BJ (cell line): ENCODE results near the gene GALNS. TPM values are rescaled to one million over a fixed set of nuclear protein-coding genes. Genes with fewer than 3 reads are reported as not detected.

Source experiments
- CTCF ChIA-PET: fragments of 350-600 bp; formaldehyde crosslinking; extraction: SDS; loops from one replicate; lab custom pipeline; 2021; ENCODE audit warnings: antibody characterized with exemption, inconsistent platforms; lab: Yijun Ruan, JAX
- POLR2A ChIA-PET: fragments of 300-600 bp; sonication (Branson Sonifier 250); formaldehyde crosslinking; extraction: SDS; loops from one replicate; lab custom pipeline; 2021; ENCODE audit warnings: antibody characterized with exemption; lab: Charles Lee
- DNase-seq: peaks from one replicate; pipeline ENCODE4 v3.0.0-alpha.2; 2011; ENCODE audit warnings: low read depth
- H3K27me3 ChIP-seq: 2 replicates; pipeline ENCODE4 v1.6.0; 2011; ENCODE audit warnings: low read length; ENCODE audit not compliant: control insufficient read depth, insufficient read depth
- H3K36me3 ChIP-seq: 2 replicates; pipeline ENCODE4 v1.5.1; 2011; ENCODE audit warnings: low read length; ENCODE audit not compliant: control insufficient read depth, insufficient read depth
- H3K4me3 ChIP-seq: 2 replicates; pipeline ENCODE4 v1.5.1; 2011; ENCODE audit warnings: low read depth, mild to moderate bottlenecking, control low read depth, low read length
- polyA plus RNA-seq: library from polyadenylated mRNA; depleted of rRNA; stranded (reverse); fragments of >200 nt; gene quantifications from 2 replicates; pipeline ENCODE4 v1.2.3, GENCODE V29; 2011
- TF ChIP-seq, protein P1 (sequence below): IDR thresholded peaks from 2 replicates; pipeline ENCODE4 v1.5.1; 2011; ENCODE audit warnings: low read depth, mild to moderate bottlenecking, control low read depth, inconsistent platforms, low read length, moderate library complexity; ENCODE audit not compliant: insufficient read depth

The GALNS gene
- polyA plus RNA-seq, 1 experiment, result 9.7 TPM

DNA sequence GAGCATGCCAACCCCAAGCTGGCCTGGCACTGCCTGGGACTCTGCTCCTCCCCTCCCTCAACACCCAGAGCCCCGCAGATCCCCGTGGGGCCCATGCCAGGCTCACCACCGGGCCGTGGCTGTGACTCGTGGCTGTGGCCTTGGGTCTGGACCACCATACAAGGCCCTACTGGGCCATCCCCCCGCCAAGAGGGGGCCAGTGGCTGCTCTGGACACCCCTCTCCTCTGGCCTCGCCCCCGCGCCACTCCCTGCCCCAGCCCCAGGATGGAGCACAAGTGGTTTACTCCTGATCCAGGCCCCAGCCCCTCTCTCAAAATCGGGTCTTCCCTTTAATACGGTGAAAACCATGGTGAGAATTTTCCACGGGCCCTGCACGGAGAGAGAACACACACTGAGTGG, 6.7 kb upstream of the GALNS start:
- Histone ChIP-seq H3K27me3 (no peaks in the 10 kb centered on the region), H3K4me3 (no peak overlapping the region), H3K36me3 (peaks cover 11% of the 10 kb centered on the region)
- ChIA-PET CTCF (no interaction called here), POLR2A (no interaction called here)
- DNase-seq, result no peak
- TF ChIP-seq, protein P1, sequence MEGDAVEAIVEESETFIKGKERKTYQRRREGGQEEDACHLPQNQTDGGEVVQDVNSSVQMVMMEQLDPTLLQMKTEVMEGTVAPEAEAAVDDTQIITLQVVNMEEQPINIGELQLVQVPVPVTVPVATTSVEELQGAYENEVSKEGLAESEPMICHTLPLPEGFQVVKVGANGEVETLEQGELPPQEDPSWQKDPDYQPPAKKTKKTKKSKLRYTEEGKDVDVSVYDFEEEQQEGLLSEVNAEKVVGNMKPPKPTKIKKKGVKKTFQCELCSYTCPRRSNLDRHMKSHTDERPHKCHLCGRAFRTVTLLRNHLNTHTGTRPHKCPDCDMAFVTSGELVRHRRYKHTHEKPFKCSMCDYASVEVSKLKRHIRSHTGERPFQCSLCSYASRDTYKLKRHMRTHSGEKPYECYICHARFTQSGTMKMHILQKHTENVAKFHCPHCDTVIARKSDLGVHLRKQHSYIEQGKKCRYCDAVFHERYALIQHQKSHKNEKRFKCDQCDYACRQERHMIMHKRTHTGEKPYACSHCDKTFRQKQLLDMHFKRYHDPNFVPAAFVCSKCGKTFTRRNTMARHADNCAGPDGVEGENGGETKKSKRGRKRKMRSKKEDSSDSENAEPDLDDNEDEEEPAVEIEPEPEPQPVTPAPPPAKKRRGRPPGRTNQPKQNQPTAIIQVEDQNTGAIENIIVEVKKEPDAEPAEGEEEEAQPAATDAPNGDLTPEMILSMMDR, result no peak

DNA sequence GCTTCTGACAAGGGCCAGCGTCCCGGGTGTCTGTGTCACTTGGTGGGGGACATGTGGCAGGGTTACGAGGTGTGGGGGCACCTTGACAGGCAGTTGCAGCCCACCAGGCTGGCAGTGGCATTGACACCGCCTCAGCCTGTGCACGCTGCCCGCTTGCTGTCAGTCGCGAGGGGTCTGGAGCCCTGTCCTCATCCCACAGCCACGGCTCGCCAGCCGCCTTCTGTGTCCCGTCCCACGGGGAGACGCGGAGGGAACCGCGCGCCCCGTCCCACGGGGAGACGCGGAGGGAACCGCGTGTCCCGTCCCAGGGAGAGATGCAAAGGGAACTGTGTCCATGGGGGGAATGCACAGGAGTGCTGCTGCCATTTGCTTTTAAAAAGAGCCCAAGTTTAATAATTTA, 6.2 kb upstream of the GALNS start:
- no peak overlapping the region for H3K4me3 ChIP-seq
- H3K27me3 ChIP-seq, result no peaks in the 10 kb centered on the region
- peaks cover 11% of the 10 kb centered on the region for H3K36me3 ChIP-seq
- TF ChIP-seq, protein P1, result no peak
- CTCF ChIA-PET, result no interaction called here
- POLR2A ChIA-PET, result no interaction called here
- no peak for DNase-seq

DNA sequence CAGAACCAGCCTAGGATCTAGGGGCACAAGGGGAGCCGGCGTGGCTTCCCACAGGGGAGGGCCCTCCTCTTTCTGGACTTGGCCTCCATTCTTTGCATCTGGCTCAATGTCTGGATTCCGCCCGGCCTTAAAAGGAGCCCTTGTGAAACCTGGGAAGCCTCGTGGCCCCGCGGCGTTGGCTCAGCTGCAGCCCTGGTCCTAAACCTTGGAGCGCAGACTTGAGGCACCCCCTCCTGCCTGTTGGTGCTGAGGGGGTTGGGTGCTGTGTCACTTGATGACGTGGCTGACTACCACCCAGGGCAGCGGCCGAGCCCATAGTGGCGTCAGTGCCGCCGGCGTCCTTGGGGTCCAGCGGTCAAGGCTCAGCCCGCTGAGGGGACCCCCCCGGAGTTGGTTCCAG, 4.6 kb upstream of the GALNS start:
- CTCF ChIA-PET, result no interaction called here

DNA sequence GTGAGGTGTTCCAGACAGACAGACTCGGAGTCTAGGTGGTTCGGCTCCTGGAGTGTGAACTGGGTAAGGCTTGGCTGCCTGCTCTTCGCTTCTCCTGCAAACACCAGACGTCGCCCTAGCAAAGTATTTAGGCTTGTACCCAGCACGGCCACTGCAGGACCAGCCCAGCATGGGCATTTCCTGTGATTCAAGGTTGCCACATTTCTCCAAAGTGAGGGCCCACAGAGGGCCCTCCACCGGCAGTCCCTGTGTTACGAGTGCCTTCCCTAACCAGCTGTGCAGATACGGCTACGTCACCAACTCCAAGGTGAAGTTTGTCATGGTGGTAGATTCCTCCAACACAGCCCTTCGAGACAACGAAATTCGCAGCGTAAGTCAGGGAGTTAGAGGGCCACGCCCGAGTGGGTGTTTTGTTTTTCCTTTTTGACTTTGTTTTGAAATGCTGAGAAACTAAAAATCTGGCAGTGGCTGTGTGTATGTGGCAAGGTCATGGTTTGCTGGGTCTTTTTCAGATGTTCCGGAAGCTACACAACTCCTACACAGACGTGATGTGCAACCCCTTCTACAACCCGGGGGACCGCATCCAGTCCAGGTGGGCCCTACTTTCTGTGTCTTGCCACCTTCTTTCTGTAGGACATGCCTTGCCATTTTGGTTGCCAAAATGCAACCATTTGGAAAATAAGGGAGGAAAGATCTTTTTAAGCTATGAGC, 2.8 kb upstream of the GALNS start:
- no peaks in the 10 kb centered on the region for H3K27me3 ChIP-seq
- DNase-seq, result no peak
- TF ChIP-seq, protein P1, result no peak
- no peak overlapping the region for H3K4me3 ChIP-seq
- peaks cover 11% of the 10 kb centered on the region for H3K36me3 ChIP-seq
- ChIA-PET CTCF (no interaction called here), POLR2A (no interaction called here)

More for the DNA sequence above, 4.6 kb upstream of the GALNS start:
- no peak overlapping the region for H3K4me3 ChIP-seq
- no peaks in the 10 kb centered on the region for H3K27me3 ChIP-seq
- no peak for DNase-seq
- POLR2A ChIA-PET, result no interaction called here
- peaks cover 11% of the 10 kb centered on the region for H3K36me3 ChIP-seq
- TF ChIP-seq, protein P1, result no peak

DNA sequence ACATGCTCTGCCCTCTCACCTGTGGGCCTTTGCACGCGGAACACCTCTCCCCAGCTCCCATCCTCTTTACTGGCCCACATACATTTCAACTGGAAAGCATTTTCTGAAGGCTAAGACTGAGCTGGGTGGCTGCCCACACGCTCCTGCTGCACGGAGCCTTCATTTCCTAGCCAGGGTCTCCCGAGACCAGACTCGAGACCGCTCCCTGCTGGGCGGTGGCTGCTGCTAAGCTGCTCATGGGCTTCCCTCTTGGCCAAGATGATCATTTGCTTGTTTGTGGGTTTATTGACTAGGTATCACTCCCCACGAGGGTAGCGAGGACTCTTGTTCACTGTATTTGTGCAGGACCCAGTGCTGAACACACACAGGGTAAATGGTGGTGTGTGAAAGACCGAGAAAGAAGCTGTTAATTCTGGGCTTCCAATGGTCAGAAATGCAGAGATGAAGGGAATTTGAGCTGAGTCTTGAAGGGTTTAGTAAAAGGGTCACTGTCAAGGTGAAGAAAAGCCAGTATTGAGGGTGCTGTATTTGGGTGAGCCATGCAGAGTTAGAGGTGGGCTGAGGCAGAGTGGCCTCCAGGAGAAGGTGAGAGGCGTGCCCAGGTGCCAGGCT, 1.1 kb upstream of the GALNS start:
- DNase-seq, result peak; percentile 11
- POLR2A ChIA-PET, result no interaction called here

More for the DNA sequence above, 1.1 kb upstream of the GALNS start:
- Histone ChIP-seq H3K36me3 (peaks cover 14% of the 10 kb centered on the region), H3K27me3 (no peaks in the 10 kb centered on the region), H3K4me3 (peak overlapping the region; percentile 96)
- CTCF ChIA-PET, result interaction anchor here (0.6 to 2.6 kb wide), 20 partner anchors 8 to 310 kb away, joined by 3 to 12 read pairs (median 4); partner anchors contain the start of genes APRT and PABPN1L
- TF ChIP-seq, protein P1, result peak; percentile 91
